ENCODE measurements around the gene SCD5.
"Not testable (repeated sequence)": the region's sequence is repeated elsewhere in the genome, so short reads cannot be mapped to it uniquely, and the experiment has no call there.

SCD5 gene

GRCh38 chr4:82798168-82799005, at the start of gene SCD5:
TSS of gene SCD5 (minus strand) at chr4:82798796. CDS start at chr4:82798537, 259 bp downstream.
- DNase-seq = peak; percentile 87 to 91

DNA sequence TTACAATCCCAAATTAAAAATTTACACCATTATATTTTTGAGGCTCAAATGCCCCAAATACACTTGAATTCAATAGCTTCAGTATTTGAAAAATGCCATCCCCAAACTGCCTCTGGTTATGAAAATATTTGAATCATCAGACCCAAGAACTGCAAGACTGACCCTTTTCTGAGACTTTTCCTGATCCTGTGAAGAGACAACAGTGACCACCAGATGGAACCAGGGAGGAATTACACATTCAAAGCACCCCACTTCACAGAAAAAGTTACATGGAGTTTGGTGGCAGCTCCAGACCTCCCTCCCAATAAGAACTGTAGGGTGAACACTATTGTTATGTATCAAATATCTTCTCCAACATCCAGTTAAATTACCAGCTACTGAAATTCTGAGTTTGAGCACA, 44.0 kb upstream of the SCD5 start:
- DNase-seq = no peak

GRCh38 chr4:82839624-82840023, 41.0 kb upstream of the SCD5 start:
- no peak for DNase-seq

DNA sequence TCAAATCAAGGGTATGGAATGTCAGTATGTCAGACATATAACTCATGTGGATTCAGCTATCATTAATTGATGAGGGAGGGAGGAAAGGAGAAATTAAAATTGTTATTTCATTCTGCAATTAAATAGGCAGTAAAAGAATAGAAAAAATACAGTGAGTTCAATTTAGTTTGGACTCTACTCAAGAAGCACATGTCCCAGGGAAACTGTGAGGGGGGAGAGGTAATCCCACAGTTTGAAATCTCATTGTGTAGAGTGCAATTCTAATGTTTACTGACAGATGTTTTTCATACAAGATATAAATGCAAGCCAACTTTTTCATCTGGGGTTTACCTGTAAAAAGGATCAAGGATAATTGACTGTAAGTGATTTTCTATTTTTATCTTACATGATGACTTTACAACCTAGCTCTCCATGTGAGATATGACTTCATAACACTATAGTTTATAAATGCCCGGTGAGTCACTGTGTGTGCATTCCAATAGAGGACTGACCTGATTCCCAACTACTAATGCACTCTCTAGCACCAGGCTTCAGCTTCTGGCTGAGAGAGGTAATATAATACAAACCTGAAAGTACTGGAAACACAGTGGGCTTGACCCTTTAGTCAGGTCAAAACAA, 35.2 kb upstream of the SCD5 start:
- DNase-seq = no peak

DNA sequence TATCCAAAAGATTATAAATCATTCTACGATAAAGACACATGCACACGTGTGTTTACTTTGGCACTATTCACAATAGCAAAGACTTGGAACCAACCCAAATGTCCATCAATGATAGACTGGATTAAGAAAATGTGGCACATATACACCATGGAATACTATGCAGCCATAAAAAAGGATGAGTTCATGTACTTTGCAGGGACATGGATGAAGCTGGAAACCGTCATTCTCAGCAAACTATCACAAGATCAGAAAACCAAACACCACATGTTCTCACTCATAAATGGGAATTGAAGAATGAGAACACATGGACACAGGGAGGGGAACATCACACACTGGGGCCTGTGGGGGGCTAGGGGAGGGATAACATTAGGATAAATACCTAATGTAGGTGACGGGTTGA, 34.5 kb upstream of the SCD5 start:
- not testable (repeated sequence) for DNase-seq

DNA sequence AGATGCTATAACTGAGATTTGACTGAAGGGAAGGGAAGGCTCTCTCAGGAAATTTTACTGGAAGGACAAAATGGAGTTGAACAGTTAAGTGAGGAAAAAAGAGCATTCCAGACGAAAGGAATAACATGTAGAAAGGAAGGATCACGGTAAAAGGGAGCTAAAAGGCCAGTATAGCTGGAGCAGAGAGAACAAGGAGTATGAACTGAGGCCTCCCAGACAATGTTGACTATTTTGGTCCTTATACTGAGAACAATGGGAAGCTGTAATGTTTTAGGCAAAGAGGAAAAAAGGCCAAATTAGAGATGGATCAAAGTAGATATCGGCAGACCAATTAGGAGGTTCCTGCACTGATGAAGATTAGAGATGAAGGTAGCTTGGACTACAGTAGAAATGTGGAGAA, 26.8 kb upstream of the SCD5 start:
- DNase-seq = no peak

DNA sequence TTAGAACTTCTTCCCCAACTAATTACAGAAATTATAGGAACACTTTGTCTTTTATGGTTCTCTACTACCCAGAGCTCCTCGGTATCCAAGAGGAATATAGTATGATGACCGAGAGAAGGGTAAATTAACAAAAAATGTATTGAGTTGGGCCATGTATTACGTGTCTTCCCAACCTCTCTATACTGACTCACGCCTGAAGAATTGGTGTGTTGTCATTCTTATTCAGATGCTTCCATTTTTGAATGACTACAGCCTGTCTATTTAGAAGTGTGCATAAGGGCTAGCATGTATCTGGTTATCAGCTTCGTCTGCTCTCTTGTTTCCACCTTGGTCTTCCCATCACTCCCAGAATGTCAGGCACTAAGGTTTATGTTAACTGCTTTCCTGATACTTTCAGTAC, 24.5 kb upstream of the SCD5 start:
- DNase-seq = no peak

DNA sequence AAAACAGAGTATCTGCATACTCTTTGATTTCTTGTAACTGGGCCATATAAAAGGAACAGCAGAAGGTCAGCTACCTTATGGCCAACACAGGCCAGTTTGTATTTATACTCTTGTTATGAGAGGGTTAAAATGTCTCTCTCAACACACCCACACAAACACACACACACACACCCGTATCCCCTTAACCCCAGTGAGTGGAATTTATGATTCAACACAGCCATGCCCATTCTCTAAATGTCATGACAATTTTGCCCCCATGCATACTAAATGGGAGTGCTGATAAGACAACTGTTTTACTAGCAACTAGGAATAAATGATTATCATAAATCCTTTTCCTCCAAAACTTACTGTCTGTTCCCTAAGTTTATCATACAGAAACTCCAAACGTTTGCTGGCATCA, 22.1 kb upstream of the SCD5 start:
- no peak for DNase-seq

DNA sequence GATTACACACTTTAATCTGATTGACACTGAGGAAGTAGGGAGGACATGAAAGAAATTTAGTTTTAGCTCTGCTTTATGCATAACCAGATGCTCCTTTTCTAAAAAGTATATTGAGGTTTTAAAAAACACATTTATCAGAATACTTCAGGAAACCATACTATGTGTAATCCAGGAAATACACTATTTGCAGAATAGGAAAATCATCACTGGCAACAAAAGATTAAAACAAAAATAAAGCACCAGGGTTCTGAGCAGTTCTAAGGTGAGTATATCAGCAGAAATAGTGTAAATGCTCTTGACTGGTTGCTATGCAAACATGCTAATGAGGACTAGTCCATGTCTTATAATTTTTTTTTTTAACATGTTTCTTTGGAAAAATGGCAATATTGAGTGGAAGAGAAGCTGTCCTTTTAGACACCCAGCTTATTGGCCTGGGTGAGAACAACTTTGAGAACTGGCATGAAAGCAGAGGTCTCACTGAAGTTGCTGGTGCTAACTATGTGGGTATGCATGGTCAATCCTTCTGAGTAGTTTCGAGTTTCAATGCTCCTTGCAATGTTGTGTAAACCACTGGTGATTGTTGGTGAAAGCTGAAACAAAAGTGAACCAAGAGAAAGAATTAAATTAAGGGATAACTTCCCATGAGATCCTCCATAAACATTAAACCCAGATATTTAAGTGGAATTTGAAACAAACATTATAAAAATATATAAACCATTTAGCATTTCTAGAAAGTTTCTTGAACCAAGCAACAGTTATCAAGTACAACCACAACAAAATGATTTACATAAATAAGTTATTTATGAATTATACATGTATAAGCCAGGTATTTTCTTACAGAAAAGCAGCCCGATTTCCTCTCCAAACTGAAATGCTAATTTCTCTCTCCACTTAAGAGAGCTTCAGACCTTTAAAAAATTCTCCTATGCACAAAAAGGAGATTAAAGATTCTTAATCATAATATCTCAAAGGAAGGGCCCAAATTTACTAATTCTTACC, 20.4 kb upstream of the SCD5 start:
- no peak for DNase-seq

GRCh38 chr4:82816874-82817273, 18.3 kb upstream of the SCD5 start:
- not testable (repeated sequence) for DNase-seq

GRCh38 chr4:82814034-82814433, 15.4 kb upstream of the SCD5 start:
- no peak for DNase-seq

- peak in 1 of 2 donors; percentile 46 for DNase-seq
Observed at GRCh38 chr4:82811838-82812341, 13.3 kb upstream of the SCD5 start.

DNA sequence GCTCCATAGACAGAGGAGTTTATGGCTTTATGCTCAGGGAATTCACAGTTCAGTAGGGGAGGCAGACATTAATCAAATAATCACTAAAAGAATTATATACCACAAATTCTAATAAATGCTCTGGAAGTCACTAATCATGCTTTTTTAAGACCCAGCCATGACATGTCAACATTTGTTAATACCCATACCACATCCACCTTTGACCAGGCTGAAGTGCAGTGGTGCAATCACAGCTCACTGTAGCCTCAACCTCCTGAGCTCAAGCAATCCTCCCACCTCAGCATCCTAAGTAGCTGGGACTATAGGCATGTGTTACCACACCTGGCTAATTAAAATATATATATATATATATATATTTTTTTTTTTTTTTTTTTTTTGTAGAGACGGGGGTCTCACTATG, 12.8 kb upstream of the SCD5 start:
- no peak for DNase-seq

DNA sequence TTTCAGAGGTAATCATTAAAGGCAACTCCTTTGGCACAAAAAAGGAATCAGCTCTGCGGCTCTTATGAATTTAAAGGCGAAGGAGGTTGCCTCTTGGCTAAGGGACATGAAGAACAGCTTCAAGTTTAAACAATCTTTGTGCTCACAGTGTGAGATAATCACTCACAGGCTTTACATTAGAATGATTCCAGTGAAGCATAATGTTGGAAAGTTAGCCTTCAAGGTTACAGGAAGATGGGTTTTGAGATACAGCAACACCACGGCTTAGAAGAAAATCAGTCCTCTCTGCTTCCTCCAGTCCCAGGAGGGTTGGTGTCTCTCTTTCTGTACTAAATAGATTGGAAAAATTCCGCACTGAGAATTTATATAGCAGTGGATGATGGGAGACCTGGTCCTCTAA, 11.6 kb upstream of the SCD5 start:
- DNase-seq = no peak

DNA sequence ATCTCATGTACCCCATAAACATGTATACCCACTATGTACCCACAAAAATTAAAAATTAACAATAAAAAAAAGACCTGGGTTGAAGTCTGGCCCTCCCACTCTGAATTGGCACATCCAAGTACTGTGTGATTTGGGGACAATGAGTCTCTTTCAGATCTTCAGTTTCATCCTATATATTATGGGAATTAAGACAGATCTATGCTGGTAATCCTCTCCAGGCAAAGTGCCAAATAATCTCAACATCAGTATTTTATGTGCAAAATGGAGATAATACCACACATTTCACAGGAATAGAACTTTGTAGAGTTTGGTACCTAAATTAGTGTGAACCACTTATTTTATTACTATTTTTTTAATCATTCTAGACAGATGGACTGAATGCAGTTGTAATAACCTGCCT, 11.0 kb upstream of the SCD5 start:
- DNase-seq = no peak

DNA sequence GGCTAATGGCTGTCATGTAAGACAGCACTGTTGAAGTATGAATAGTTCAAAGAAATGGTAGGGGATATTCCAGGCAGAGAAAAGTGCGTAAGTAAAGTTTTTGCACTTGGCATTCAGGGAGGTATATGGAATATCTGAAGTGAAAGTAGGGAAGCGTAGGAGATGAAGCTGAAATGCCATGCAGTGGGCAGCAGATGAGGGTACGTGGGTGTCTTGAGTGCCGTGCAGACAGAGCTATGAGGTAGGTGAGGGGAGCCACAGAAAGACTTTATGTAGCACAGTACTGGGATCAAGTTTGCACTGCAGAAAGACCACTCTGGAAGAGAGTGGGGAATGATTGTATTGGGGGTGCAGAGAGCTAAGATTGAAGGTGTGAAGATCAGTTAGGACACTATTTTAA, 5.2 kb upstream of the SCD5 start:
- DNase-seq = no peak

DNA sequence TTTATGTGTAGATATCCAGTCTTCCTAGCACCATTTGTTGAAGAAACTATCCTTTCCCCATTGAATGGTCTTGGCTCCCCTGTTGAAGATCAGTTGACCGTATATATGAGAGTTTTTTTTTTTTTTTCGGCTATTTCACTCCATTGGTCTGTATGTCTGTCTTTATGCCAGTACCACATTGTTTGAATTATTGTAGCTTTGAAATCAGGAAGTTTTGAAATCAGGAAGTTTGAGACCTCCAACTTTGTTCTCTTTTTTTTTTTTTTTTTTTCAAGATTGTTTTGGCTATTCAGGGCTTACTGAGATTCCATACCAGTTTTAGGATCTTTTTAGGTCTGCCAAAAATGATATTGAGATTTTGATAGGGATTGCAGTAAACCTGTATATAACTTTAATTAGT, 4.3 kb upstream of the SCD5 start:
- no peak for DNase-seq

- DNase-seq = peak in 1 of 2 donors; percentile 19
Observed at GRCh38 chr4:82801910-82802521, 3.4 kb upstream of the SCD5 start.

DNA sequence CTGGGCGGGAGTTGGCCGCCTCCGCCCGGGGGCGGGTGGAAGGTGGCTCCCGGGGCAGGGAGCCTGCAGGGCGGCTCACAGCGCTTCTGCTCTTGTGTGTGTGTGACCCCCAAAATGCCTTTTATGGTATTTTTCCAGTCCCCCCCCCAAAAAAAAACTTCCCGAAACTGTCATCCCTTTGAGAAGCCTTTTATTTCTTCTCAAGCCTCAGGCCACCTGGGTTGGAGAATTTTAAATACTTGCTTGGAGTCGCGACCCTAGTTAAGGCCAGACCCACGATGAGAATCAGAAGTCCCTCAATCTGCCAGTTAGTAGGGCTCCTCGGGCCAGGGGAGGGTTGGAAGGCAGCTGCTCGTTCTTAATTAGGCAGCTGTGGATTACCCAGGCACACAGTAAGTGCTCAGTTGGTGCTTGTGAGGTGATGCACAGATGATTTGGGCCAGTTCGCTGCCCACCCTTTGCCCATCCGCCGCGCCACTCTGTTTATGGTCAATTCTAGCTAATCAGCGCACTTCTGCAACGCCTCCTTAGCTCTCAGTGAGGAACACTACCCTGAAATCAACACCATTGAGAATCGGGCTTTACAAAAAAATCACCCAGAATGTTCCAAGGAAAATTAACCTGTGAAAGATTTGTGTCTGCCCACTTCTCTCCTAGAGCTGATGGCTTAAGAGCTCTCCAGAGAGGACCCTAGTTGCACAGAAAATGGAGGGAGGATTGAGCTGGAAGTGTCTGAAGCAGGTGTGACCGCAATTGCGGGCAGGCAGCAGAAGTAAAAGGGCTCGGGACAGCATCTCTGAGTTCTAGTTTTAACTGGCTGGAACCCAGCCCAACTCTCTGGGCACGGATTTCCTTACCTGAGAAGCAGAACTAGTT, 648 bp upstream of the SCD5 start:
- DNase-seq = no peak

DNA sequence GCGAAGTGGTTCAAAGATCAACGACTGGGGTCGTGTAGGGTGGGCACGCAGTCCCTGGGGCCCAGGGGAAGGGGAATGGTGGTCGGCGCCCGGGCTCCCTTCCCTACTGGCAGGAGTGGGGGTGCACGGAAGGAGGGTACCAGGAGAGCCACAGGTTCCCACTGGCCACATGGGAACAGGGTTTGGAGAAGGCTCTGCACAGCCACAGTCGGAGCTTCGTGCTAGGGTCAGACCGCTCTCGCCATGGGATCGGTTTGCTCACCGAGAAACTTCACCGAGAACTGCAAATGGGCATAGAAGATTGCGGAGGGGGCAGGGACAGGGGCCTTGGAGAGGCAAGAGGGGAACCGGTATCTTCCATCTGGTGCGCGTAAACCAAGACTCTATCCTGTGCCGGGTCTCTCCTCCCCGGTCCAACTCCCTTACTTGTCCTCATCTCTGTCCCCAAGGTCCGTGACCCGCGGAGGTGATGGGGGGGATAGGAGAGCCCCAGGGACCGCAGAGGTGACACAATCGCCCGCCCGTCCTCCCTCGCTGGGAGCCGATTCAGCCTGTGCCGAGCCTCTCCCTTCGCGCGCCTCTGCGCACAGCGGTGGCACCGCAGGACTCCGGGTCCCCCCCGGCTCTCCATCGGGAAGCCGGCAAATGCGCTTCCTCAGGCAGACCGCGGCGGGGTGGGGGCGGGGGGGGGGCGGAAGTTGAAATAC, 1.0 kb downstream of the SCD5 start:
- DNase-seq = peak in 1 of 2 donors; percentile 35

DNA sequence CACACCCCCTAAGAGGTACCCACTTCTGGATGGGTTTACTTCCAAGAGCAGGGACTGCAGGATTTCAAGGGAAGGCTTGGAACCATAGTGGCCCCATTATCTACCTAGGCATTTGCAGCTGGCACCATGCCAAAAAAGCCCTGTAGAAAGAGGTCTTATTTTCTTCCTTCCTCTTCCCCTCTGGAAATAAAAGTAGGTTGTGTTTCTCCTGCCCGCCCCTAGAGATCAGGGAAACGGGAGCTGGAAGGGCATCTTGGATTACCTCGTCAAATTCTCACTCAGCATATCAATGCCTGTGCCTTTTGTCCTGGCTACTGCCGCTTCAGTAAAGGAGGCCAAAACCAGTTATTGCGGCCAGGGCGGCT, 1.6 kb downstream of the SCD5 start:
- no peak for DNase-seq

Data from hippocampal formation (tissue), 2 donors.